CD4-positive, alpha-beta T cell (primary cell): ENCODE data around the gene RELT. TPM values are rescaled to one million over a fixed set of nuclear protein-coding genes. Genes with fewer than 3 reads are reported as not detected.

Experiments used
- ATAC-seq: fragments of 200-7000 bp; cut with Tn5 transposase; one replicate; pipeline ENCODE4 v1.10.0; 2022; ENCODE audit warnings: mild to moderate bottlenecking; ENCODE audit not compliant: poor library complexity
- CTCF ChIA-PET: fragments of 350-600 bp; sonication (Branson Sonifier 250); formaldehyde crosslinking; loops from one replicate; lab custom pipeline; 2021; ENCODE audit warnings: antibody characterized with exemption, inconsistent platforms; lab: Charles Lee
- POLR2A ChIA-PET: fragments of 350-600 bp; sonication (Branson Sonifier 250); formaldehyde crosslinking; loops from one replicate; lab custom pipeline; 2021; ENCODE audit warnings: antibody characterized with exemption, inconsistent platforms; lab: Charles Lee
- DNase-seq, 14 experiments: peaks; one replicate each; pipeline ENCODE4 v3.0.0-alpha.2; 2013 to 2020; ENCODE audit warnings: mixed read lengths in 2 of 14
- H3K27ac ChIP-seq, 2 donors: one replicate each; pipeline versions ENCODE4 v1.5.1 to v1.7.0; 2013; ENCODE audit warnings: low read length in 2 of 2, low read depth in 1 of 2, mild to moderate bottlenecking in 1 of 2
- H3K27me3 ChIP-seq, 2 experiments: 1 replicate in 1 of 2; 2 replicates in 1 of 2; pipeline versions ENCODE4 v1.6.1 to v1.7.0; 2013; ENCODE audit warnings: low read length in 2 of 2, control low read depth in 1 of 2, mild to moderate bottlenecking in 1 of 2, moderate library complexity in 1 of 2; ENCODE audit not compliant: insufficient read depth in 2 of 2, control insufficient read depth in 1 of 2
- H3K36me3 ChIP-seq: one replicate; pipeline ENCODE4 v1.6.1; 2013; ENCODE audit warnings: low read length, control low read depth; ENCODE audit not compliant: insufficient read depth
- H3K4me1 ChIP-seq: one replicate; pipeline ENCODE4 v1.6.1; 2013; ENCODE audit warnings: low read length, control low read depth; ENCODE audit not compliant: insufficient read depth
- H3K4me3 ChIP-seq: one replicate; pipeline ENCODE4 v1.5.1; 2013; ENCODE audit warnings: mild to moderate bottlenecking, low read length, moderate library complexity
- H3K9me3 ChIP-seq, 2 experiments: 1 replicate in 1 of 2; 2 replicates in 1 of 2; pipeline versions ENCODE4 v1.6.1 to v1.7.0; 2013; ENCODE audit warnings: low read length in 2 of 2, mild to moderate bottlenecking in 2 of 2, control low read depth in 1 of 2, moderate library complexity in 1 of 2; ENCODE audit not compliant: control insufficient read depth in 1 of 2, insufficient read depth in 1 of 2
- H3K27ac Mint-ChIP-seq: one replicate; pipeline ENCODE4 v1.8.0; 2020; ENCODE audit warnings: mixed read lengths
- H3K27me3 Mint-ChIP-seq: one replicate; pipeline ENCODE4 v1.8.0; 2021; ENCODE audit warnings: mixed read lengths
- H3K36me3 Mint-ChIP-seq: one replicate; pipeline ENCODE4 v1.8.0; 2021; ENCODE audit warnings: low read depth, mixed read lengths
- H3K4me1 Mint-ChIP-seq: one replicate; pipeline ENCODE4 v1.8.0; 2021; ENCODE audit warnings: low read depth, mixed read lengths
- H3K4me3 Mint-ChIP-seq: one replicate; pipeline ENCODE4 v1.8.0; 2020; ENCODE audit warnings: mild to moderate bottlenecking, mixed read lengths
- H3K9me3 Mint-ChIP-seq: one replicate; pipeline ENCODE4 v1.8.0; 2020; ENCODE audit warnings: mixed read lengths
- CTCF ChIP-seq: fragments of 200-600 bp; IDR thresholded peaks from one replicate; pipeline ENCODE4 v1.8.0; 2022; ENCODE audit warnings: antibody characterized with exemption, mild to moderate bottlenecking
- intact Hi-C, 2 experiments: fragments of 100-400 bp; cut with DNase I in 1 of 2; cut with micrococcal nuclease in 1 of 2; formaldehyde crosslinking; loops; one replicate each; pipeline versions ENCODE4 v1.15.1 to v1.9.0; 2023 to 2025; cut with DNase I, micrococcal nuclease
- total RNA-seq, 174 experiments: library from RNA in 2 of 174; stranded (reverse) in 2 of 174; gene quantifications; one replicate each; pipeline ENCODE4 v1.2.3 and lab custom pipeline; 2021 to 2026

RELT gene
- total RNA-seq, 2 experiments from 2014 or later, result 107 to 114 TPM

- no peak overlapping the region for H3K27ac ChIP-seq
- H3K9me3 Mint-ChIP-seq, result no peaks in the 10 kb centered on the region
- no peaks in the 10 kb centered on the region for H3K27me3 ChIP-seq
- no peak overlapping the region for H3K4me3 ChIP-seq
- H3K27ac Mint-ChIP-seq, result peak overlapping the region; percentile 64
- peaks cover 52% of the 10 kb centered on the region for H3K36me3 Mint-ChIP-seq
- ChIA-PET POLR2A (interaction anchor here (0.8 kb wide), 1 partner anchor 46 kb away, joined by 4 read pairs; no protein-coding TSS in a partner anchor), CTCF (interaction anchor here (1.9 kb wide), 1 partner anchor 47 kb away, joined by 11 read pairs; no protein-coding TSS in a partner anchor)
- no peaks in the 10 kb centered on the region for H3K27me3 Mint-ChIP-seq
- peaks cover 31% of the 10 kb centered on the region for H3K36me3 ChIP-seq
- DNase-seq, result no peak
- peak overlapping the region; percentile 7 for H3K4me3 Mint-ChIP-seq
- peaks cover 4% of the 10 kb centered on the region for H3K4me1 Mint-ChIP-seq
- H3K4me1 ChIP-seq, result no peaks in the 10 kb centered on the region
- intact Hi-C loops, result loop anchor here in 1 of 2 experiments (10.0 kb wide), 1 partner anchor 93 kb away; the partner anchor contains the start of gene ARHGEF17
- TF ChIP-seq CTCF, result no peak
- no peak for ATAC-seq
- H3K9me3 ChIP-seq, result no peaks in the 10 kb centered on the region
Observed at GRCh38 chr11:73397468-73398131, 21.4 kb downstream of the RELT start.

- Mint-ChIP-seq H3K27me3 (no peaks in the 10 kb centered on the region), H3K4me3 (no peak overlapping the region), H3K27ac (peak overlapping the region; percentile 64), H3K36me3 (peaks cover 50% of the 10 kb centered on the region), H3K9me3 (no peaks in the 10 kb centered on the region), H3K4me1 (peaks cover 4% of the 10 kb centered on the region)
- H3K27me3 ChIP-seq, result no peaks in the 10 kb centered on the region
- no peaks in the 10 kb centered on the region for H3K9me3 ChIP-seq
- H3K4me1 ChIP-seq, result no peaks in the 10 kb centered on the region
- DNase-seq, result peak in 1 of 14 experiments; percentile 29
- no peak for TF ChIP-seq CTCF
- ChIA-PET CTCF (interaction anchor here (2.7 kb wide), 1 partner anchor 47 kb away, joined by 11 read pairs; no protein-coding TSS in a partner anchor), POLR2A (interaction anchor here (0.8 kb wide), 1 partner anchor 47 kb away, joined by 4 read pairs; no protein-coding TSS in a partner anchor)
- no peak for ATAC-seq
- intact Hi-C loops, result loop anchor here in 1 of 2 experiments (10.0 kb wide), 1 partner anchor 93 kb away; the partner anchor contains the start of gene ARHGEF17
- H3K4me3 ChIP-seq, result no peak overlapping the region
- H3K36me3 ChIP-seq, result peaks cover 32% of the 10 kb centered on the region
- H3K27ac ChIP-seq, result no peak overlapping the region
Observed at GRCh38 chr11:73398132-73398526, 21.9 kb downstream of the RELT start.

- peaks cover 32% of the 10 kb centered on the region for H3K36me3 ChIP-seq
- ATAC-seq (no peak), DNase-seq (peak in 1 of 14 experiments; percentile 15)
- no peaks in the 10 kb centered on the region for H3K9me3 ChIP-seq
- H3K4me3 ChIP-seq, result no peak overlapping the region
- ChIA-PET POLR2A (no interaction called here), CTCF (interaction anchor here (1.0 to 2.7 kb wide), 2 partner anchors 16 to 48 kb away, joined by 3 to 11 read pairs; no protein-coding TSS in a partner anchor)
- H3K4me1 ChIP-seq, result no peaks in the 10 kb centered on the region
- no peak for TF ChIP-seq CTCF
- peak overlapping the region; percentile 64 for H3K27ac Mint-ChIP-seq
- peaks cover 44% of the 10 kb centered on the region for H3K36me3 Mint-ChIP-seq
- H3K4me1 Mint-ChIP-seq, result no peaks in the 10 kb centered on the region
- intact Hi-C loops, result loop anchor here in 1 of 2 experiments (10.0 kb wide), 1 partner anchor 94 kb away; the partner anchor contains the start of gene ARHGEF17
- H3K9me3 Mint-ChIP-seq, result no peaks in the 10 kb centered on the region
- H3K4me3 Mint-ChIP-seq, result no peak overlapping the region
- no peak overlapping the region for H3K27ac ChIP-seq
- no peaks in the 10 kb centered on the region for H3K27me3 ChIP-seq
- no peaks in the 10 kb centered on the region for H3K27me3 Mint-ChIP-seq
Observed at GRCh38 chr11:73398721-73399120, 22.5 kb downstream of the RELT start.
